HEK293 (cell line): ENCODE measurements around the gene UCK2.

Experiments
- ZNF571 ChIP-seq: fragments of 450-650 bp; formaldehyde crosslinking; IDR thresholded peaks from 2 replicates; pipeline ENCODE4 v1.5.0; 2017; ENCODE audit warnings: missing biosample characterization, missing genetic modification characterization
- ZNF776 ChIP-seq: fragments of 450-650 bp; formaldehyde crosslinking; IDR thresholded peaks from 2 replicates; pipeline ENCODE4 v1.5.0; 2017; ENCODE audit warnings: missing biosample characterization, missing genetic modification characterization, borderline replicate concordance
- TF ChIP-seq, protein P1 (sequence below): fragments of 450-650 bp; IDR thresholded peaks from 2 replicates; pipeline ENCODE4 v1.5.1; 2018; ENCODE audit warnings: missing biosample characterization, missing genetic modification characterization
- TF ChIP-seq, protein P2 (sequence below): sonication (generic); formaldehyde crosslinking; IDR thresholded peaks from 2 replicates; pipeline ENCODE4 v1.8.1; 2022; ENCODE audit warnings: mild to moderate bottlenecking, moderate library complexity, missing genetic modification reagents
- TF ChIP-seq, protein P3 (sequence below): fragments of 450-650 bp; formaldehyde crosslinking; IDR thresholded peaks from 2 replicates; pipeline ENCODE4 v1.5.1; 2016; ENCODE audit warnings: missing biosample characterization, missing genetic modification characterization

DNA sequence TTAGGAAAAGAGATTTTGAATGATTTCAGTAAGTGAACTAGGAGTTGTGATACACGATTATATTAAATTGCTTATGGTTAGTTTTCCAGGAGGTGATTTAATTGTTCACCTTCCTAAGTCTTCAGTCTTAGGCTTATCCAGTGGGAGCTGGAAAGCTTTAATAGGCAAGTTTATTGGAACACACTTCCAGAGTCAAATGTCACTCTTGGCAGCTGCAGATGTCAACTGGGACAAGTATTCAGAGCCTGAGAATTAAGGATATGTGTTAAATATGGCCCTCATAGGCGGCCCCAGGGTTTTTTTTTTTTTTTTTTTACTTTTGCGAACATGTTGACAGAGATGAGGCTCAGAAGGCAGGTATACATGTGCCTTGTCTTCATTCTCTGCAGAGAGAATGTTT lies 29.2 kb downstream of the UCK2 start:
- no peak for TF ChIP-seq ZNF571 (tag by site-specific recombination)
- TF ChIP-seq ZNF776 (tag by site-specific recombination), result no peak
- TF ChIP-seq, protein P1, sequence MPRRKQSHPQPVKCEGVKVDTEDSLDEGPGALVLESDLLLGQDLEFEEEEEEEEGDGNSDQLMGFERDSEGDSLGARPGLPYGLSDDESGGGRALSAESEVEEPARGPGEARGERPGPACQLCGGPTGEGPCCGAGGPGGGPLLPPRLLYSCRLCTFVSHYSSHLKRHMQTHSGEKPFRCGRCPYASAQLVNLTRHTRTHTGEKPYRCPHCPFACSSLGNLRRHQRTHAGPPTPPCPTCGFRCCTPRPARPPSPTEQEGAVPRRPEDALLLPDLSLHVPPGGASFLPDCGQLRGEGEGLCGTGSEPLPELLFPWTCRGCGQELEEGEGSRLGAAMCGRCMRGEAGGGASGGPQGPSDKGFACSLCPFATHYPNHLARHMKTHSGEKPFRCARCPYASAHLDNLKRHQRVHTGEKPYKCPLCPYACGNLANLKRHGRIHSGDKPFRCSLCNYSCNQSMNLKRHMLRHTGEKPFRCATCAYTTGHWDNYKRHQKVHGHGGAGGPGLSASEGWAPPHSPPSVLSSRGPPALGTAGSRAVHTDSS, result no peak
- TF ChIP-seq, protein P2, sequence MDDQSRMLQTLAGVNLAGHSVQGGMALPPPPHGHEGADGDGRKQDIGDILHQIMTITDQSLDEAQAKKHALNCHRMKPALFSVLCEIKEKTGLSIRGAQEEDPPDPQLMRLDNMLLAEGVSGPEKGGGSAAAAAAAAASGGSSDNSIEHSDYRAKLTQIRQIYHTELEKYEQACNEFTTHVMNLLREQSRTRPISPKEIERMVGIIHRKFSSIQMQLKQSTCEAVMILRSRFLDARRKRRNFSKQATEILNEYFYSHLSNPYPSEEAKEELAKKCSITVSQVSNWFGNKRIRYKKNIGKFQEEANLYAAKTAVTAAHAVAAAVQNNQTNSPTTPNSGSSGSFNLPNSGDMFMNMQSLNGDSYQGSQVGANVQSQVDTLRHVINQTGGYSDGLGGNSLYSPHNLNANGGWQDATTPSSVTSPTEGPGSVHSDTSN (CRISPR knock-in tag), result no peak
- TF ChIP-seq, protein P3, sequence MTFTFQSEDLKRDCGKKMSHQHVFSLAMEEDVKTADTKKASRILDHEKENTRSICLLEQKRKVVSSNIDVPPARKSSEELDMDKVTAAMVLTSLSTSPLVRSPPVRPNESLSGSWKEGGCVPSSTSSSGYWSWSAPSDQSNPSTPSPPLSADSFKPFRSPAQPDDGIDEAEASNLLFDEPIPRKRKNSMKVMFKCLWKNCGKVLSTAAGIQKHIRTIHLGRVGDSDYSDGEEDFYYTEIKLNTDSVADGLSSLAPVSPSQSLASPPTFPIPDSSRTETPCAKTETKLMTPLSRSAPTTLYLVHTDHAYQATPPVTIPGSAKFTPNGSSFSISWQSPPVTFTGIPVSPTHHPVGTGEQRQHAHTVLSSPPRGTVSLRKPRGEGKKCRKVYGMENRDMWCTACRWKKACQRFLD (tag by site-specific recombination), result no peak
